HS-27A (cell line): ENCODE measurements around the gene IL1RAP.
"Not testable (repeated sequence)": the region's sequence is repeated elsewhere in the genome, so short reads cannot be mapped to it uniquely, and the experiment has no call there.

ENCODE experiments used
- DNase-seq: peaks from one replicate; pipeline ENCODE4 v3.0.0-alpha.2; 2012; ENCODE audit warnings: low read depth, missing footprints

Gene IL1RAP, protein sequence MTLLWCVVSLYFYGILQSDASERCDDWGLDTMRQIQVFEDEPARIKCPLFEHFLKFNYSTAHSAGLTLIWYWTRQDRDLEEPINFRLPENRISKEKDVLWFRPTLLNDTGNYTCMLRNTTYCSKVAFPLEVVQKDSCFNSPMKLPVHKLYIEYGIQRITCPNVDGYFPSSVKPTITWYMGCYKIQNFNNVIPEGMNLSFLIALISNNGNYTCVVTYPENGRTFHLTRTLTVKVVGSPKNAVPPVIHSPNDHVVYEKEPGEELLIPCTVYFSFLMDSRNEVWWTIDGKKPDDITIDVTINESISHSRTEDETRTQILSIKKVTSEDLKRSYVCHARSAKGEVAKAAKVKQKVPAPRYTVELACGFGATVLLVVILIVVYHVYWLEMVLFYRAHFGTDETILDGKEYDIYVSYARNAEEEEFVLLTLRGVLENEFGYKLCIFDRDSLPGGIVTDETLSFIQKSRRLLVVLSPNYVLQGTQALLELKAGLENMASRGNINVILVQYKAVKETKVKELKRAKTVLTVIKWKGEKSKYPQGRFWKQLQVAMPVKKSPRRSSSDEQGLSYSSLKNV

DNA sequence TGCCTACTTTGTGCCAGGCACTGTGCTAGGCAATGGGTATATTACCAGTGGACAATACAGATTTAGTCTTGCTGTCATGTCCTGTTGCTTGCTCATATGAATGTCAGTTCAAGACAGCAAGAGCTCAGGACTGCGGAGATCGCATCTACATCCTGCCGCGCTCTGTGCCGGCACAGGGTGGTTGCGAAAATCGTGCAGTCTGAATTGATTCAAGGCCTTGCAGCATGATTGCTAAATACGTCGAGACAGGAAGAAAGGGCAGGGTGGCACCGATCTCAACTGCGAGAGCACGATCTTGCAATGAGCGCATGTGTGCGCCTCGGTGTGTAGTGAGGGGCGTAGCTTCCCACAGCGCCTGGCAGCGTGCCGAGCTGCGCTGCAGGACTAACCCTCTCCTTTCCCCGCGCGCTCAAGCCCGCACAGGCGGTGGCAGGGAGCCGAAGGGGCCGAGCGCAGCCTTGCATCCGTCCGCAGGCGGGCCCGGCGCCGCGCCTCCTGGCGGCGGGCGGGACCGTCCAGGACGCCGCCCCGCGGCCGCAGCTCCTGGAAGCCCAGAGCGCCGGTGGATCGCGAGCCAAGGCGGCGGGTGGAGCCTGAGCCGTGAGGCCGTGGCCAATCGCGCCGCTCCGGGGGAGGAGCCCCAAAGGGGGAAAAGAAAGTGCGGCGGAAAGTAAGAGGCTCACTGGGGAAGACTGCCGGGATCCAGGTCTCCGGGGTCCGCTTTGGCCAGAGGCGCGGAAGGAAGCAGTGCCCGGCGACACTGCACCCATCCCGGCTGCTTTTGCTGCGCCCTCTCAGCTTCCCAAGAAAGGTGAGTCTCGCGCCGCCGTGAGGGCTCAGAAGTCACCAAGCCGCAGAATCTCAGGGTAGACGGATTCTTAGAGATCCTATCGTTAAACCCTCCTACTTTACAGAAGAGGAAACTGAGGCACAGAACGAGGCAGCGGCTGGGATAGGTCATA, at the start of gene IL1RAP:
Gene IL1RAP, plus strand, starts transcription at position 677 of the 962 bp plus-strand sequence. CDS start 50,205 bp downstream, outside the sequence.
- peak; percentile 69 for DNase-seq

DNA sequence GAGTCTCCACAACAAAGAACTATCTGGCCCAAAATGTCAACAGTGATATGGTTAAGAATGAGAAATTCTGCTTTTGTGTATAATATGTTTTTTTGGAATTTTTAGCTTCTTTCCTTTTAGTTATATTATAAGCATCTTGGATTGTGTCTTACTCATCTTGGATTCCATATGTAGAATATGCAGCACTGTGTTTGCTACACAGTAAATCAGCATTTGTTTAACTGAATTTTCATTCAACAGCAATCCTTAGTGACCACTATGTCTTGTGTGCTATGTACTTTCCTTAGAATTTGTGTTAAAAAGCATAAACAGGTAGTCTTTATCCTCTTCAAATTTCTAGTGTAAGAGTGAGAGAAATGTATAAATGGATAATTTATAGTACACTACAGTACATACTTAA, 46.0 kb upstream of the IL1RAP start:
- no peak for DNase-seq

DNA sequence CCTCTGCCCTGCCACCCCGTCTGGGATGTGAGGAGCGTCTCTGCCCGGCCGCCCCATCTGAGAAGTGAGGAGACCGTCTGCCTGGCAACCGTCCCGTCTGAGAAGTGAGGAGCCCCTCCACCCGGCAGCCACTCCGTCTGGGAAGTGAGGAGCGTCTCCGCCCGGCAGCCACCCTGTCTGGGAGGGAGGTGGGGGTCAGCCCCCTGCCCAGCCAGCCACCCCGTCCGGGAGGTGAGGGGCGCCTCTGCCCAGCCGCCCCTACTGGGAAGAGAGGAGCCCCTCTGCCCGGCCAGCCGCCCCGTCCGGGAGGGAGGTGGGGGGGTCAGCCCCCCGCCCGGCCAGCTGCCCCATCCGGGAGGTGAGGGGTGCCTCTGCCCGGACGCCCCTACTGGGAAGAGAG, 40.6 kb upstream of the IL1RAP start:
- DNase-seq = not testable (repeated sequence)

DNA sequence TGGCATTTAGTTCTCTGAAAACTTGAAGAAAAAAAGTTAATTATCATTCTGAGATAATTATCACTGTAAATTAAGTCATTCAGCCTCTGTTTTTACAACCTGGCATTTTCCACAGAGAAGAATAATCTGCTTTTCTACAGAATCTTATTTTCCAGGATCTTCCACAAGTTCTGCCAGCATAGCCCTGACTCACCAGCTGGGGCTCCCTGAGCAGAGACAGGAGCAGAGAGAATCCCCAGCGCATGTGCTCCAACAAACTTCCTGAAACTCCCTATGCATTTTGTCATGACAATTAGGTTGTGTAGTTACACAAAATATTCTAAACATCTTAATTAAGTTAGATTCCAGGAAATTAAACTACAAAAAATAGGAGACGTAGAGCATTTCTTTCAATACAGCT, 32.1 kb upstream of the IL1RAP start:
- no peak for DNase-seq

DNA sequence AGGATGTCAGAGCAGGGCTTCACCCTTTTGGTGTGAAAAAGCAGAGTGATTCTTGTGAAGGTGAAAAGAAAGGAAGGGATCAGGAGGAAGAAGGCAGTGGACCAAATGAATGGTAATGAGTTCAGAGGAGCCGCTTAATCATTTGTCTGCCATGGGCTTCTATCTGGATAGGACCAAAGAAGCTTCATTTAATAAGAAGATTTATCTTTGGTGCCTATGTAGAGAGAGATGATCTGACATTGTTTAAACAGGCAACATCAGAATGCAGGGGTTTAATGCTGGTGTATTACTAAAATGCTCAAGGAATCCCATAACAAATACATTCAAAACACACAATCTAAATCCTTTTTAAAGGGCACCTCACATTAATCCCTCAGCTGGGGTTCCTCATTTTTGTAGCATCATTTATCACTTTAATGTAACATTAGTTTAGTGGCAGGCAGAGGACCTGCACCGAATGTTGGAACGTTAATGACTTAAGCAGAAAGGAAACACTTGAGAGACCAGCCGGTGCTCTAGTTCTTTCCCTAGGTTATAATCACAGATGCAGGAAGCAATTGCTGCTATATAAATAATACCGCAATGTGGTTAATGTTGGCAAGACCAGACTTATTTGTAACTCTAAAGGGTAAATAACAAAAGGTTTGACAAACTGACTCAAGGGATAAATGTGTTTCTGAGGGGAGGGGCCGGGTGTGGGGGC, 27.9 kb upstream of the IL1RAP start:
- no peak for DNase-seq

DNA sequence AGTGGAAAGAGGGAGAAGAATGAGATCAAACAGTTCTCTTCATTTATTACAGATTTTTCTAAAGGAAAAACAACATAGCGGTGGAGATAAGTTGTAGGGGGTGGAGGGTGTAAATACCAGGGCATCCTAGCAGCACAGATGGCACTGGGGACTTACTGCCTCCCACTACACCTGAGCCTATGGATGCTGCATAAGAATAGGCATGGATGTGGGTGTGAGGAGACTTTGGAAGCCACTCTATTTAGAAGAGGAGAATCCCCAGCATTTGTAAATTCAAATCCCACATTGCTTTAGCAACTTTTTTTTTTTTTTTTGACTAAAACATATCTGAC, 27.4 kb upstream of the IL1RAP start:
- no peak for DNase-seq

DNA sequence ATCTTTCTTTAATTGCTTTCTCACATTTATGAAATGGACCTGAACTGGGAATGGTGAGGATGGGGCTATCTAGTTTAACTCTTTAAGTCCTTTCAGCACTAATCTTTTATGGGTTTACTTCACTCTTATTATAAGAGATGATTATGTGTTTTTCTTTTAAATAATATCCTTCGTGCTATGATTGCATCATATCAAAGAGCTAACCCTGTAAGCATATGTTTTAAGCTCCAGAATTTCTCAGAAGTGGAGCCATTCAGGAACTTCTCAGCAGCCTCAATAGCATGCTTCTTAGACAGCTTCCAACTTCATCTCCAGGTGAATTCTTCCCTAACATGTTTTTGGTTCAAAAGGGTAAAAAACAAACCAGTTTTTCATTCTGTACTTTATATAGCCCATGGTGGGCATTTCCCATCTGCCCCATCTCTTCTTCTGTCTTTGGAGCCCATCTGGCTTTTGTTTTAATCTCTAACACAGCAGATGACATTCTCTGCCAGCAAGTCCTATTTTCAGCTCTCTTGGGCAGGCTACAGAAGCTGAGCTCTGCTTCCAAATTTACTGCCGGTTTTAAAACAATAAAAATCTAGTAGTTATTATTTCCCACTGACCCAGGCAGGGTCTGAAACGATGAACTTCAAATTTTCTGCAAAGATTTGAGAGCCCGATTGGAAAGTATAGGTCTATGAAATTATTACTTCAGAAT, 26.8 kb upstream of the IL1RAP start:
- no peak for DNase-seq

DNA sequence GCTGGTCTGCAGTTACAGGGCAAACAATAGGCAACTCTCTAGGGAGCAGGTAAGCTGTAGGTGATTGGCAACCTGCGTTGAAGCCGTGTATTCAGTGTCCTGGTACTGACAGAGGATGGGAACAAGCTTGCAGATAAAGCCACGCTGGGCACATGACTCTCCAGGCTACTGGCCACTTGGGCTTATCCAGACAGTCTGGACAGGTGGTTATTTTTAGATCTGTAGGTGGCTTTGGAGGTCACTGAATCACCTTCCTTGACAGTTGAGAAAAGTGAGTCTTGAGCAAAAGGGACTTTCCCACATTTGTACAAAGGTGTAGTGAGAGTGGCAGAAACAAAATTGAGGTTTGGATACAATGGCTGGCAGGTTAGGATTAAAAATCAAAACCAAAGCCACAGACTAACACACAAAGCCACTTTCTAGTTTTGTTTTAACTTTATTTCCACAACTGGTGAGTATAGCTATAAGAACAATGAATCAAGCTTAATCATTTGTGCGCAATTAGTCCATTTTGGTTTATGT, 22.3 kb upstream of the IL1RAP start:
- no peak for DNase-seq

DNA sequence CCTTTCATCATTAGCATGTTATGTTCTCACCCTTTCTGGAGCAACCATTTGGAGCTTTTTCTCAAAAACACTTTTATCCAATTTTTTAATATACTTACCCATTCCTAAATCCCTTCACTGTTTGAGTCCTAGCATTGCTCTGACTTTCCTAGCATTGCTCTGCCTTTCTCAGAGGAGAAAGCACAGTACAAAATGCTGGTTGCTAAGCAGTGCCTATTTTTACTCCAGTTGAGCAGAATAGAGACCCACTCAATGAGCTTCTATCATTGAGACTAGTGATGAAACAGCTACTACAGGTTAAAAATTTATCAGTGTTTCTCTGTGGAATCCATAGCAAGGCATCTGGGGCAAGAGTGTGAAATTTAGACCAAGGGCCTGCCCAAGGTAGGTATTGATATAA, 21.8 kb upstream of the IL1RAP start:
- DNase-seq = no peak

DNA sequence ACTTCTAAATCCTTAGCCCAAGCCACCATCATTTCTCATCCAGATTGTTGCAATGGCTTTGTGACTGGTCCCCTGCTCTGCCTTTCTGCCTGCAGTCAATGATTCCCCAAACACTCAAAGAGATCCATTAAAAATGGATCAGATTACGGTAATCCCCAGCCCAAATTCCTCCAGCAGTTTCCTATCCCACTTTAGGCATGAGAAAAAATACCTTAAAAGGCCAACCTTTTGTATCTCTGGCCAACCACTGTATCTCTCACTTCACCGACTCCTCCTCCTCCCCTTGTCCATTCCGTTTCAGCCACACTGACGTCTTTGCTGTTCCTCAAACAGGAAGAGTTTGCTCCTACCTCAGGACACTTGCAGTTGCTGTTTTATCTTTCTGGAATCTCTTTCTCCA, 20.9 kb upstream of the IL1RAP start:
- no peak for DNase-seq

DNA sequence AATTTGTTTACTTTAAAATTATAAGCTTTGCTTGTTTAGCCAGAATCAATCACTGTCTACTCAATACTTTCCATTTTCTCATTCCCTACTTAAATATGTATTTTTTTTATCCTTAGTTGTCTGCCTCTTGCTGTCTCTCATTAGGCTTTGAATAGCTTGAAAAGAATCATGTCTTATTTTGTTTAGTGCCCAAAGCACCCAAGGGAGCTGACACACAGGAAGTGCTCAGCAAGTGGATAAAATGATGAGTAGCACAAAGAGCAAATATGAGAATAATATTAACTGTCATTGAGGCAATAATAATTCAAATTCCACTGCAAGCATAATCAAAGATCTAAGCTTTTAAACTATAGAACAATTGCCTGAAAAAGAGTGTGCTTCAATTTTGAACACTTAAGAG, 19.0 kb upstream of the IL1RAP start:
- no peak for DNase-seq

DNA sequence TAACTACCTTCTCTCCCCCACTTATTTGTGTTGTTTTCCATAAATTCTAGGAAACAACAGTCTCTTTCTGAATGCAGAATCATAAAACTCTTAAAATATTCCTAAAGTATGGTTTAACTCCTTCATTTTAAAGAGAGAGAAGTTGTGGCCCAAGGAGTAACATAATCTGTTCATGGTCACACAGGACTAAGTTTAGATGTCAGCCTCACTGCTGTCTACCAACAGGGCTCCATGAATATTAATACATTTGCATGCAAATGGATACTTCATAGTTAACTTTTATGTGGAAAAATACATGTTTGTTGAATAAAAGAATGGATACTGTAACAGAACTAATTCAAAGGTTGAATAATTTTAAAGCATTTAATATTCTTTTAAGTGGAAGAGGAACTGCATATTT, 18.5 kb upstream of the IL1RAP start:
- no peak for DNase-seq

DNA sequence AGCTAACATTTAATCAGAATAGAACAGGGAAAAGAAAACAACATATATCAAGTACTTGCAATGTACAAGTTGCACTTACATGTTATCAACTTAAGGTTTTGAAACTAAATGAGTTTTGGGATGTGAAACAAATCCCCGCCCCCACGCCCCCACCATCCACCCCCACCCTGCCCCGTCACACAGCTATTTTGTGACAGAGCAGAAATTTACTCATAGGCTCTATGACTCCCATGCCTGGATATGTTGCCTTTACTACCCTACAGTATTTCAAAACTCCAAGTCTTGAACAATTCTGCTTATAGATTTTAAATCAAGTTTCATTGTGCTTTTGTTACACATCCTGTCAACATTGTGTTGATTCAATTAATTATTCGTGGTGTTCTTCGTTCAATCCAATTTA, 18.1 kb upstream of the IL1RAP start:
- no peak for DNase-seq

DNA sequence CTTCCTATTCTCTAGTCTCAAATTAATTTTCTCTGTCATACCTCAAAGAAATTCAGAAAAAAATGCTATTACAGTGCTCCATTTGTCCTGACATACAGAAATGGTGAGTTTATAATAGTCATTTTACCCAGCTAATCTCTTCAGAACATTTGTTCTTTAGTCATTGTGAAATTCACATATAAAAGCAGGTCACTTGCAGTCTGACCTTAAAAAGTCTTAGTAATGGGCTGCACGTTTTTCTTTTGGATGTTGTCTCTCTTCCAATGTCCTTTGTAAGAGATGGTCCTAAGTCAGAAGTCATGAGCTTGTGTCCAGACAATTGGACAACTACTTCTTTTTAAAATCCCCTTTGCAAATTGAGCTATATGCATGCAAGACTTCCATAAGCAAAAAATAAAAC, 17.0 kb upstream of the IL1RAP start:
- DNase-seq = no peak

DNA sequence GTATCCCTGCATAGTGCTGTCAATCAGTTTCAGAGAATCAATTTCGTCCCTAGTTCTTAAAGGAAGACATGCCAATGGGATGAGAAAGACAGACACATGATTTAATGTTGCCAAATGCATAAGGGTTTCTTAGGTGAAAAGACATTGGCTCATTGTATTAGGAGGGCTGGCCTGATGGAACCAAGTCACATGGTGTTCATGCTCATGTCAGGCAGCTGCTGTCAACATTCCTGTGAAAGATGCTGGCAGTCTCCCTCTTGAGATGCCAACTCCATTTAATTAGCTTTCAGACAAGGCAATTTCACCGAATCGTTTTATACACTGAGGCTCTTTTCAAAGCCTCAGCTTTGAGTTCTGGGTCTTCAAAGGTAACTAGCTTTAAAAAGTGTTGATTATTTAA, 16.1 kb upstream of the IL1RAP start:
- no peak for DNase-seq

DNA sequence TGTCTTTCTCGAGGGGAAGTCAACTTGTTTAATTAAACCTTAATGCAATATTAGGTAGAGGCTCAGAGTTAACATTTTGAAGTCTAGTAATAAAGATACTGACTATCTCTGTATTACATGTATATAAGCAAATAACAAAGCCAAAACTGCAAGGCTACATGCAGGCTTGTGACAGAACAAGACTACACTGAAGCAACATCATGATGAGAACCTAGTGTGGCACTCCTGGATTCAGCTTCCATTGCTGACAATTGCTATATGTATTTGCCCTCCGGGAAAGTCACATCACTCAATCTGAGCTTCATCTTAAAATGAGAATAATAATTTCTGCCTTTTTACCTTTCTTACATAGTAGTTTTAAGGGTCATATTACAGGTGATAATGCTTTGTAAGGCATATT, 15.6 kb upstream of the IL1RAP start:
- DNase-seq = no peak

DNA sequence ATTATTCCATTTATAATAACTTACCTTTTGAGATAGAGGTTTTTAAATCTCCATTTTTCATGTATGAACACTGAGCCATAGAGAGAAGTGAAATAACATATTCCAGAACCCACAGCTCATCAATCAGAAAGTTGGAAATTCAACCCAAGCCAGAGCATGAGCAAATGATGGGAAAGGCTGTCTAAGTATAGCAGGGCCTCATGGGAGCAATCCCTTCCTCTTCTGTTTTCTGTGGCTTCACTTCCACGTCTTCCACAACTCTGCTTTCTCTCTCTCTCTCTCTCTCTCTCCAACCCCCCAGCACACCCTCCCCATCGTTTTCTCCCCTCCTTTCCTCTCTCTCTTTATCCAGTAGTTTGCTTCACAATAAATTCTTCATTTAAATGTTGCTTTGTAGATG, 14.8 kb upstream of the IL1RAP start:
- DNase-seq = no peak

DNA sequence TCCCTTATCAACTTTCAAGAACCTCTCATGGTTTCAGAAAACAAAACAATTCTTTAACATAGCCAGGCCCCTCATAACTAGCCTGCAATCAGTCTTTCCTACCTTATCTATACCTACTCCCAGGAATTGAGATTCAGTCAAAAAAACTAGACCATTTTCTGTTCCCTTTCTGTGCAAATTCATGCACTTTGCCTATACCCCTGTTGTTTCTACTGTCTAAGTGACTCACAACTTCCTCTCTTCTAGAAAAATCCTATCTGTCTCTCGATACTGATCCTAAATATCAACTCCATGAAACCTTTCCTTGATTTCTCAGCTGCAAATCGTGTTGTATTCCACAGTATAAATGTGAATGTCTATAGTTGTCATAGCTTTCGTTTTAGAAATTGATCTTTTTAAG, 10.9 kb upstream of the IL1RAP start:
- no peak for DNase-seq

DNA sequence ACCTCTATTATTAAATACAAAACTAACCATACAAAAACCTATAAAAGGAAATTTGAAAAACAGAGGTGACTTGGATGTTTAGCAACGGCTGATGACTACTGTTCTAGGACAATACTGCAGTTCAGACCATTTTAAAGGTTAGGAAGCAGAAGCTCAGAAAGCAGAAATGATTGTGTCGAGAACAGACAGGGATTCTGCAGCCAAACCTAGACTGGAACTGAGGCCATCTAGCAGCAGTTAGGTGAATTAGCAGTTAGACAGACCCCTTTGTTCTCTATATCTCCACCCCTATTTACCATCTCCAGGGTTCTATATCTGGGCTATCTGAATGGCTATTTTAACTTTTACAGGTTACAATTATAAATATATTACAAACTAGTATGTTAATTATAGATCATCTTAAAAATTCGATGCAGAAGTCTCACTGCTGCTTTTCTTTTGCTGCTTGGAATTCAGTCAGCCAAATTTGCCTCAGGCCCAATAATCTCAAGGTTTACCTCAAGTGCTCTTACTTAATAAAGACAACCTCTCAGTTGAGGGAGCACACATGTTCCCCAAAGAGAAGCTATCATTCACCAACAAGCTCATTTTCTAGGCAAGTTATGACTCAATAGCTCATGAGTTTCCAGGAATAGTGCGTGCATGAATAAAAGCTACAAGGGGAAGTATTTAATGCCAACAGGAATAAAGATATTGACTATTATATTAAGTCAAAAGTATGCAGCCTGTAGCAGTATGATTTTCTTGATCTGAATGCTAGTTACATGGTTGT, 9.3 kb upstream of the IL1RAP start:
- no peak for DNase-seq

DNA sequence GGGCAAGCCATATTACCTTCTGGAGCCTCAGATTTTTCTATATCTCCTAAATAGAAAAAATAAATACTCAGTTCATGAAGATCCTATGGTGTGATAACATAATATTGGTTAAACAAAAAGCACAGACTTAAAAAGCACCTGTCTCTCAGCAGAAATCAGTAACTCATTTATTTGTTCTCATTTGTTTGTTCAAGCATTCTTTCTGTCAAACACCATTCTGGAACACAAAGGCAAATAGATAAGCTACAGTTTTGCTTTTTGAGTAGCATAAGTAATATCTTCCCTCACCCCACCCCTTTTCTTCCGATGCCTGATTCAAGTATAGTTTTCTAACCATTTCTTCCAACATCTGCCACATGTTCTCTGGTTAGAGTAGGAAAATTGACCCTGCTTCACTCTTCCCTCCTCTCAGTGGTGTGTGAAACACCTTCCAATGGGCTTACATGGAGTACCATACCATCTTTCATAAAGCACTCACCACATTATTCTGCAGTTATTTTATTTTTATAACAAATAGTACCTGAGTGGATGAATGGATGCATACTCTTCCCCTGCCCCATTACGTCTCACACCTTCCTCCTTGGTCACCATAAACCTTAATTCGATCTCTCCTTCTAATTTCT, 8.4 kb upstream of the IL1RAP start:
- DNase-seq = no peak
